Right forelimb (tissue), 1 donor: Measurements from ENCODE around the gene CCDC171.
"Not testable (repeated sequence)": the region's sequence is repeated elsewhere in the genome, so short reads cannot be mapped to it uniquely, and the experiment has no call there.

Source experiments
- DNase-seq: peaks from one replicate; pipeline ENCODE4 v3.0.0-alpha.2; 2018

Gene CCDC171

GRCh38 chr9:15552636-15553527 is at the start of gene CCDC171:
CCDC171 (plus strand) TSS chr9:15553043; CDS start chr9:15564089, 11,046 bp downstream.
- DNase-seq, result peak; percentile 96

- DNase-seq, result no peak
These were observed 46.9 kb upstream of the CCDC171 start for GRCh38 chr9:15505921-15506320.

- peak; percentile 65 for DNase-seq
These were observed 42.7 kb upstream of the CCDC171 start for GRCh38 chr9:15509931-15510788.

GRCh38 chr9:15510789-15511575 is 41.9 kb upstream of the CCDC171 start, which contains the start of gene PSIP1:
PSIP1 (minus strand) TSS chr9:15510970; CDS start chr9:15510188, 782 bp downstream.
- peak; percentile 95 for DNase-seq

- no peak for DNase-seq
These were observed 40.6 kb upstream of the CCDC171 start for GRCh38 chr9:15512204-15512603.

- no peak for DNase-seq
These were observed 40.0 kb upstream of the CCDC171 start for GRCh38 chr9:15512889-15513288.

GRCh38 chr9:15513335-15513734 is 39.5 kb upstream of the CCDC171 start:
- DNase-seq, result no peak

GRCh38 chr9:15519831-15520230 is 33.0 kb upstream of the CCDC171 start:
- DNase-seq, result no peak

- DNase-seq, result no peak
These were observed 31.6 kb upstream of the CCDC171 start for GRCh38 chr9:15521254-15521653.

GRCh38 chr9:15522130-15522755 is 30.6 kb upstream of the CCDC171 start:
- no peak for DNase-seq

GRCh38 chr9:15524845-15525455 is 27.9 kb upstream of the CCDC171 start:
- DNase-seq, result no peak

GRCh38 chr9:15525958-15526357 is 26.9 kb upstream of the CCDC171 start:
- DNase-seq, result no peak

- DNase-seq, result not testable (repeated sequence)
These were observed 25.8 kb upstream of the CCDC171 start for GRCh38 chr9:15527035-15527434.

- no peak for DNase-seq
These were observed 23.1 kb upstream of the CCDC171 start for GRCh38 chr9:15529566-15530324.

GRCh38 chr9:15531380-15531779 is 21.5 kb upstream of the CCDC171 start:
- no peak for DNase-seq

- no peak for DNase-seq
These were observed 11.0 kb upstream of the CCDC171 start for GRCh38 chr9:15541872-15542271.

GRCh38 chr9:15542624-15543023 is 10.2 kb upstream of the CCDC171 start:
- DNase-seq, result no peak

- no peak for DNase-seq
These were observed 9.6 kb upstream of the CCDC171 start for GRCh38 chr9:15543047-15543813.

- DNase-seq, result no peak
These were observed 3.2 kb upstream of the CCDC171 start for GRCh38 chr9:15549611-15550010.

GRCh38 chr9:15553528-15553898 is 670 bp downstream of the CCDC171 start:
- DNase-seq, result no peak
